CD4-positive, alpha-beta T cell treated with Interleukin-21 for 1 hour (primary cell): ENCODE results near the gene IRS2.
A peak's percentile ranks its signal among the peaks of the same experiment; 100 is the strongest.
"Not testable (repeated sequence)": the region's sequence is repeated elsewhere in the genome, so short reads cannot be mapped to it uniquely, and the experiment has no call there.

Experiments
- DNase-seq: peaks from one replicate; pipeline ENCODE4 v3.0.0-alpha.2; 2020

IRS2 gene

GRCh38 chr13:109749365-109749764, 37.0 kb downstream of the IRS2 start:
- DNase-seq = no peak

- no peak for DNase-seq
Observed at GRCh38 chr13:109748677-109749076, 37.7 kb downstream of the IRS2 start.

- no peak for DNase-seq
Observed at GRCh38 chr13:109747524-109747923, 38.9 kb downstream of the IRS2 start.

- DNase-seq = no peak
Observed at GRCh38 chr13:109746364-109746763, 40.0 kb downstream of the IRS2 start.

- DNase-seq = no peak
Observed at GRCh38 chr13:109745702-109746101, 40.7 kb downstream of the IRS2 start.

GRCh38 chr13:109745060-109745459, 41.3 kb downstream of the IRS2 start:
- no peak for DNase-seq

- no peak for DNase-seq
Observed at GRCh38 chr13:109744512-109745051, 41.8 kb downstream of the IRS2 start.

- DNase-seq = no peak
Observed at GRCh38 chr13:109743706-109744453, 42.5 kb downstream of the IRS2 start.

GRCh38 chr13:109741966-109742365, 44.4 kb downstream of the IRS2 start:
- no peak for DNase-seq

DNA sequence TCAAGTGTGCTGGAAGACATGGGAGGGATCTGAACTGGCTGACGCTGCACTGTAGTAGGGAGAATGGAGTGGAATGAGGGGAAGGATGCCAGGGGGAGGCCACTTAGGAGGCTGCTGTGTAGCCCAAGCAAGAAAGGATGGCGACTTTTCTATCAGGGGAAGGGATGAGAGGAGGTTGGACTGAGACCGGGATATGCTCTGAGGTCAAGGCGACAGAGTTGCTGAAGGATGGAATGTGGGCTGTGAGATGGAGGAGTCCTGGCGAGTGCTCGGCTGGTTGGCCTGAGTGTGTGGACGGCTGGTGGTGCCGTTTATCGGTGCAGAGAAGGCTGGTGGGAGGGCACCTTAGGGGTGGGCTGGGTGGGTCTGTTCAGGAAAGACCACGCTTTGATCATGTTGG, 45.7 kb downstream of the IRS2 start:
- DNase-seq = no peak

GRCh38 chr13:109740121-109740520, 46.3 kb downstream of the IRS2 start:
- DNase-seq = no peak

- DNase-seq = no peak
Observed at GRCh38 chr13:109738298-109738746, 48.1 kb downstream of the IRS2 start.

GRCh38 chr13:109737606-109738005, 48.8 kb downstream of the IRS2 start:
- no peak for DNase-seq

GRCh38 chr13:109737046-109737573, 49.3 kb downstream of the IRS2 start:
- DNase-seq = no peak

- no peak for DNase-seq
Observed at GRCh38 chr13:109735436-109735966, 50.9 kb downstream of the IRS2 start.

DNA sequence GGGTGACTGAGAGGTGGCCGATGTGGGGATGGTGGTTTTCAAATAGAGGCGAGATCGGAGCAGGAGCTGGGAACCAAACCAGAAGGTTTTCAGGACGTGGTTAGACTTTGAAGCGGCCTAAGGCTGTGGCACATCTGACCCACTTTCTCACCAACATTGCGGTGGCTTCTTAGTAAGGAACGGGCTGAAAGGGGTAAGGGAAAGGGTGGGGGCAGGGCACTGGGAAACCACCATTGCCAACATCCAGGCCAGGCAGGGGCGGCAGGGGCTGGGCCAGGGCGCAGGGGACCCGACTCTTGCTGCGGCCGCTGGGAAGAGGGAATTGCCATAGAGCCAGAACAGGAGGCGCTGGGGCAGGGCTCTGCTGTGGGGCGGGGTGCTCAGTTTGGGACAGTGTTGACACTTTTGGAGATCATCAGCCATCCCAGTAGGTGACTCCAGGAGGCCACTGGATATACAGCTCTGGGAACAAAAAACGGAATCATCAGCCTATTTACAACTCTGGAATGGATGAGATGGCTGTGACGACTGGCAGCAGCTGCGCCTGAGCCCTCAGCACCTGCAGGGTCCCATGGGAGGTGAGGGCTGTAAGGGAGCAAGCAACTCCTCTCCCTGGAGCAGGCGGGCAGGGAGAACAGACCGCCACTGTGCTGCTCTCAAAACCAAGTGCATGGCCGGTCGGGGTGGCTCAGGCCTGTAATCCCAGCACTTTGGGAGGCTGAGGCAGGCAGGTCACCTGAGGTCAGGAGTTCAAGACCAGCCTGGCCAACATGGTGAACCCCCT, 52.2 kb downstream of the IRS2 start:
- DNase-seq = peak; percentile 5

DNA sequence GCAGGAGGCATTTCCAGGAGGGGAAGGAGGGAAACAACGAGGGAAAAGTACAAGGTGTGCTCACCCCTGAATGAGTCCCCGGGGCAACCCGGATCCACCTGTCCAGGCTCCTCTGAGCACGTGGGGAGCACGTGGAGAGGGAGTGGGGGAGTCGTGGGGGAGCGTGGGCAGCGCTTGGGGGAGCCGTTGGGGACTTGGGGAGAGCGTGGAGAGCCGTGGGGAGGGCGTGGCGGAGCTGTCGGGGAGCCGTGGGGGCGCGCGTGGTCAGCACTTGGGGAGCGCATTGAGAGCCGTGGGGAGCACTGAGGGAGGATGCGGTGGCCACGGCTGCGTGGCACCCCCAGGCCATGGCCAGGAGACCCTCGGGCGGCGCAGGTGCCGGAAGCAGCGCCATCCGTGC, 52.8 kb downstream of the IRS2 start:
- no peak for DNase-seq

DNA sequence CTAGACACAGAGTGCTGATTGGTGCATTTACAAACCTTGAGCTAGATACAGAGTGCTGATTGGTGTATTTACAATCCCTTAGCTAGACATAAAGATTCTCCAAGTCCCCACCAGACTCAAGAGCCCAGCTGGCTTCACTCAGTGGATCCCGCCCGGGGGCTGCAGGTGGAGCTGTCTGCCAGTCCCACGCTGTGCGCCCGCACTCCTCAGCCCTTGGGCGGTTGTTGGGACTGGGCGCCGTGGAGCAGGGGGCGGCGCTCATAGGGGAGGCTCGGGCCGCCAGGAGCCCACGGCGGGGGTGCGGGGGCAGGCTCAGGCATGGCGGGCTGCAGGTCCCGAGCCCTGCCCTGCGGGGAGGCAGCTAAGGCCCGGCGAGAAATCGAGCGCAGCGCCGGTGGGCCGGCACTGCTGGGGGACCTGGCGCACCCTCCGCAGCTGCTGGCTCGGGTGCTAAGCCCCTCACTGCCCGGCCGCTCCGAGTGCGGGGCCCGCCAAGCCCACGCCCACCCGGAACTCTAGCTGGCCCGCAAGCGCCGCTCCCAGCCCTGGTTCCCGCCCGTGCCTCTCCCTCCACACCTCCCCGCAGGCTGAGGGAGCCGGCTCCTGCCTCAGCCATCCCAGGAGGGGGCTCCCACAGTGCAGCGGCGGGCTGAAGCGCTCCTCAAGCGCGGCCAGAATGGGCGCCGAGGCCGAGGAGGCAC, 53.8 kb downstream of the IRS2 start:
- DNase-seq = not testable (repeated sequence)

DNA sequence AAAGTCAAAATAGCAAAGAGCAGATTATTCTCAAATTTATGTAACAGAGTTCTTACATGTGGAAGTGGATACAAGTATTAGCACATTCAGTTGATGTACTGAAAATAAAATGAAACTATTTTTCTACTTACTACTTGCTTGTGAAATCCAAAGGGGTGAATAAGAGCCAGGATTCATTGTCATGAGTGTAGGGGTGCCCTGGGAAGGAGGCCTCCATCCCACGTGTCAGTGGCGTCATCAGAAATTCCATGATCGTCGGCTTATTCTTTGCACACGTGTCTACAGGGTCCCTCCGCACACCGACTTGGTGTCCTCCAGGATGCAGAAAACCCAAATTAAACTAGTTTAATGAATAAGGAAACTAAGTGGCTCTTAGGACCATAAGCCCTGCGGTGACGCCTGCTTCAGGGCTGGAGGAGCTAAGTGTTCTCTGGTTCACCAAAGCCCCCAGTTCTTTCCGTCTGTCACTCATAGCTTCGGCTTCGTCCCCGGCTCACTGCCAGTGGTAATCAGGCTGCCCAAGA, 55.5 kb downstream of the IRS2 start:
- no peak for DNase-seq

DNA sequence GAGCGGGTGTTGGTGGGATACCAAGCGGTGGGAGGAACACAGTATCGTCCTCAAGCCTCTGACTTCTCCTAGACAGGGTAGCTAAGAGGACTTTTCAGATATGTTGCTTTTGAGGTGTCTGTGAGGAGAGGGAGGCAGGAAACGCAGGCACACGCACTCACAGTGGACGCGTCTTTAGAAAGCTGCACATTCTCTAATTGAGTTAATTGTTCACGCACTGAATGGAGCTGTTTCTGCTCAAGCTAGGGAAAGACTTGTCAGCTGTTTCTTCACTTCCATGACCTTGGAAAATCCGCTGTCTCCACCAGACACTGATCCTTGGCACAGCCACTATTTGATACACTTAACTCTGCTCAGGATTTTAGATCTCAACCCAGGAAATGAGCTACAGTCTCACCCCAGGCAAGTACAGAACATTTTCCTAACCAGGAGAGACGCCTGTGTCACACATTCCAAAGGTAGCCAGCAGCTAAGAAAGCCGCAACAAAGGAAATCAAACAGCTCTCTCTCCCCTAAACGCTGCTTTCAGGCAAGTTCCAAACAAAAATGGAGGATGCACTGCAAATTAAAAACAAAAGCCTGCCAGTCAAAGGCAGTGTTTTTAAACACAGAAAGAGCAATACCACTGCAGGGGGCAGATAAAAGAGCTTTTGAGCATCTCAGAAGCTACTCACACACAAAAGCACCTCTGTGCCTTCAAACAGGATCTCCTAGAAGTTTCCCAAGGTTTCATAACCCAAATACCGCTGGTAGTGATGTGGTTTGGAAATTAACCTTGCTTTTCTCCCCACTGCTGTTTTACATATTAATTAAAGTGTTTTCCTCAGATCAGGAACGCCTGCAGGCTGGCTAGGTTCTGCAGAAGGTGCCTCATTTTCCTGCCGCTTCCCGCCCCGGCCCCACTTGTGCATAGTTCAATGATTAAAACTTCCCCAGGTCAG, 57.3 kb downstream of the IRS2 start:
- no peak for DNase-seq

- no peak for DNase-seq
Observed at GRCh38 chr13:109728061-109728460, 58.3 kb downstream of the IRS2 start.
